Heart left ventricle (tissue), 16 donors: Measurements from ENCODE around the gene TM4SF5. TPM values are rescaled to one million over a fixed set of nuclear protein-coding genes. Genes with fewer than 3 reads are reported as not detected.
A peak's percentile ranks its signal among the peaks of the same experiment; 100 is the strongest.

ENCODE experiments used
- ATAC-seq, 4 donors: fragments of 200-7000 bp; cut with Tn5 transposase; one replicate each; pipeline ENCODE4 v1.9.1; 2020 to 2022; ENCODE audit warnings: moderate library complexity in 4 of 4, mild to moderate bottlenecking in 3 of 4, moderate number of reproducible peaks in 1 of 4
- DNase-seq, 5 donors: peaks; one replicate each; pipeline ENCODE4 v3.0.0-alpha.2; 2020
- H3K27ac ChIP-seq, 12 donors: fragments of 200-600 bp; sonication (generic) in 4 of 12; one replicate each; pipeline versions ENCODE4 v1.5.0 to v1.8.0; 2016 to 2022; ENCODE audit warnings: mild to moderate bottlenecking in 2 of 12
- H3K27me3 ChIP-seq, 9 donors: fragments of 200-600 bp; sonication (generic) in 2 of 9; one replicate each; pipeline versions ENCODE4 v1.5.1 to v1.8.0; 2016 to 2022; ENCODE audit warnings: mild to moderate bottlenecking in 3 of 9
- H3K36me3 ChIP-seq, 9 donors: fragments of 200-600 bp; sonication (generic) in 2 of 9; one replicate each; pipeline versions ENCODE4 v1.5.0 to v1.8.0; 2018 to 2022; ENCODE audit warnings: mild to moderate bottlenecking in 2 of 9
- H3K4me1 ChIP-seq, 12 donors: fragments of 200-600 bp; sonication (generic) in 4 of 12; one replicate each; pipeline versions ENCODE4 v1.5.0 to v1.8.0; 2016 to 2022; ENCODE audit warnings: mild to moderate bottlenecking in 3 of 12
- H3K4me3 ChIP-seq, 12 donors: fragments of 200-600 bp; sonication (generic) in 4 of 12; one replicate each; pipeline versions ENCODE4 v1.5.0 to v1.8.0; 2017 to 2022; ENCODE audit warnings: mild to moderate bottlenecking in 9 of 12, moderate library complexity in 4 of 12
- H3K9me3 ChIP-seq, 12 donors: fragments of 200-600 bp; sonication (generic) in 4 of 12; one replicate each; pipeline versions ENCODE4 v1.5.0 to v1.8.0; 2016 to 2022; ENCODE audit warnings: mild to moderate bottlenecking in 1 of 12
- CTCF ChIP-seq, 12 donors: fragments of 200-600 bp; sonication (generic) in 4 of 12; IDR thresholded peaks; one replicate each; pipeline versions ENCODE4 v1.5.0 to v1.8.0; 2018 to 2022; ENCODE audit warnings: antibody characterized with exemption in 12 of 12, mild to moderate bottlenecking in 5 of 12
- POLR2A ChIP-seq, 2 donors: fragments of 450-650 bp; IDR thresholded peaks; one replicate each; pipeline ENCODE4 v1.6.1; 2017; ENCODE audit warnings: antibody characterized with exemption in 2 of 2, mild to moderate bottlenecking in 2 of 2, moderate library complexity in 2 of 2
- WGBS, 4 donors: extraction: QIAGEN DNeasy Blood & Tissue Kit in 2 of 4; methylation state at CpG; one replicate each; pipeline versions ENCODE4 v1.1.5 to v1.1.7; 2013 to 2018; 5-methylcytosine and 5-hydroxymethylcytosine counted together
- intact Hi-C, 10 donors: fragments of 100-400 bp; cut with DNase I; formaldehyde crosslinking; loops; one replicate each; pipeline versions ENCODE4 v1.11.1 to v1.14.2; 2022
- polyA plus RNA-seq, 2 donors: library from polyadenylated mRNA; stranded (reverse); fragments of 200-250 nt; gene quantifications; one replicate each; pipeline ENCODE4 v1.2.3, GENCODE V29; 2013
- total RNA-seq, 9 donors: library from RNA; depleted of rRNA in 2 of 9; stranded (reverse); fragments of >200 nt in 2 of 9; fragmentation: NEBNext Ultra II Directional in 3 of 9; extraction: Animal tissue kit (Norgen Biotek cat#: 25700) in 3 of 9; gene quantifications; one replicate each; pipeline versions ENCODE4 v1.1.0 to v1.2.4, GENCODE V29; 2016 to 2023
- donor health status: ischemic (EF 13 %, LVEDD 7.1; RV severe dilation, severe dysfunction).
- donor health status: healthy with polysubstance abuse.
- donor health status: DM: no; HTN: yes; CAD: no.
- donor health status: DM: no; HTN: no; CAD: no.
- donor health status: ischemic (EF 25% LVEDD 6.9; RV normal size, moderate dysfunction).
- donor health status: ischemic (EF 25% LVEDD 5.7; RV mildly dilated, moderate dysfunction).
- donor health status: healthy.
- donor health status: DM: yes; HTN: yes; CAD: no.
- donor health status: ischemic (EF 35%, LVEDD 5.7; RV mildly dilated, moderate dysfunction).
- donor health status: nonischemic (EF 11% LVEDD 7.7; RV severe dilation, severe dysfunction).
- donor health status: DM: yes; HTN: yes; CAD: no.
- donor health status: PGD.
- donor health status: ischemic (EF 29% LVEDD 5.4; RV normal size, mild dysfunction).
- donor health status: nonischemic (EF 23%, LVEDD 6.1; RV moderate dilation, normal function).

TM4SF5 gene
- total and polyA plus RNA-seq, 11 donors = not detected

- WGBS, 4 donors = 68 to 78% (median 73%) methylated on average over 9 to 10 of the region's 10 CpGs
- Histone ChIP-seq H3K27ac (no peak overlapping the region), H3K9me3 (no peaks in the 10 kb centered on the region), H3K36me3 (no peaks in the 10 kb centered on the region), H3K4me1 (peaks cover 0 to 26% (median 11%) of the 10 kb centered on the region in 12 donors), H3K4me3 (no peak overlapping the region), H3K27me3 (peaks cover 0 to 43% (median 14%) of the 10 kb centered on the region in 9 donors)
- DNase-seq (no peak), ATAC-seq (no peak)
- no peak for TF ChIP-seq CTCF (IDR thresholded peaks at IDR 0.05)
- no peak for TF ChIP-seq POLR2A (IDR thresholded peaks at IDR 0.05)
- intact Hi-C loops = loop anchor here in 1 of 10 donors (5.0 kb wide), 1 partner anchor 40 kb away; no protein-coding TSS in a partner anchor
Observed at GRCh38 chr17:4742629-4743028, 29.1 kb upstream of the TM4SF5 start.

- peaks cover 0 to 32% (median 12%) of the 10 kb centered on the region in 12 donors for H3K4me1 ChIP-seq
- ATAC-seq (no peak), DNase-seq (no peak)
- no peak overlapping the region for H3K4me3 ChIP-seq
- H3K9me3 ChIP-seq = no peaks in the 10 kb centered on the region
- intact Hi-C loops = loop anchor here in 1 of 10 donors (5.0 kb wide), 1 partner anchor 39 kb away; no protein-coding TSS in a partner anchor
- H3K27ac ChIP-seq = no peak overlapping the region
- TF ChIP-seq POLR2A (IDR thresholded peaks at IDR 0.05) (no peak), CTCF (IDR thresholded peaks at IDR 0.05) (no peak)
- H3K36me3 ChIP-seq = no peaks in the 10 kb centered on the region
- WGBS, 4 donors = 94 to 98% (median 96%) methylated on average over 5 to 8 of the region's 8 CpGs
- peaks cover 0 to 38% (median 14%) of the 10 kb centered on the region in 9 donors for H3K27me3 ChIP-seq
Observed at GRCh38 chr17:4743216-4743615, 28.5 kb upstream of the TM4SF5 start.

- Histone ChIP-seq H3K4me1 (peaks cover 0 to 30% (median 6%) of the 10 kb centered on the region in 12 donors), H3K27me3 (peaks cover 0 to 31% (median 14%) of the 10 kb centered on the region in 9 donors), H3K27ac (no peak overlapping the region), H3K36me3 (no peaks in the 10 kb centered on the region), H3K4me3 (no peak overlapping the region), H3K9me3 (no peaks in the 10 kb centered on the region)
- intact Hi-C loops = loop anchor here in 1 of 10 donors (5.0 kb wide), 1 partner anchor 38 kb away; no protein-coding TSS in a partner anchor
- TF ChIP-seq POLR2A (IDR thresholded peaks at IDR 0.05) (no peak), CTCF (IDR thresholded peaks at IDR 0.05) (no peak)
- DNase-seq = no peak
- ATAC-seq = no peak
- 87 to 92% (median 89%) methylated on average over 9 of the region's 9 CpGs for WGBS, 4 donors
Observed at GRCh38 chr17:4743898-4744297, 27.8 kb upstream of the TM4SF5 start.

- WGBS, 4 donors = 12 to 22% (median 16%) methylated on average over 43 to 51 of the region's 51 CpGs
- ATAC-seq = peak in 2 of 4 donors; percentile 8 to 17
- peaks cover 0 to 22% (median 1%) of the 10 kb centered on the region in 12 donors for H3K4me1 ChIP-seq
- no peaks in the 10 kb centered on the region for H3K36me3 ChIP-seq
- no peak overlapping the region for H3K27ac ChIP-seq
- intact Hi-C loops = loop anchor here in 1 of 10 donors (5.0 kb wide), 1 partner anchor 37 kb away; no protein-coding TSS in a partner anchor
- TF ChIP-seq CTCF (IDR thresholded peaks at IDR 0.05) = no peak
- no peak overlapping the region for H3K4me3 ChIP-seq
- no peak for DNase-seq
- no peaks in the 10 kb centered on the region for H3K9me3 ChIP-seq
- peaks cover 0 to 28% (median 14%) of the 10 kb centered on the region in 9 donors for H3K27me3 ChIP-seq
Observed at GRCh38 chr17:4744999-4745969, 26.4 kb upstream of the TM4SF5 start.
